ENCODE data around the gene SMURF1.

Gene SMURF1

DNA sequence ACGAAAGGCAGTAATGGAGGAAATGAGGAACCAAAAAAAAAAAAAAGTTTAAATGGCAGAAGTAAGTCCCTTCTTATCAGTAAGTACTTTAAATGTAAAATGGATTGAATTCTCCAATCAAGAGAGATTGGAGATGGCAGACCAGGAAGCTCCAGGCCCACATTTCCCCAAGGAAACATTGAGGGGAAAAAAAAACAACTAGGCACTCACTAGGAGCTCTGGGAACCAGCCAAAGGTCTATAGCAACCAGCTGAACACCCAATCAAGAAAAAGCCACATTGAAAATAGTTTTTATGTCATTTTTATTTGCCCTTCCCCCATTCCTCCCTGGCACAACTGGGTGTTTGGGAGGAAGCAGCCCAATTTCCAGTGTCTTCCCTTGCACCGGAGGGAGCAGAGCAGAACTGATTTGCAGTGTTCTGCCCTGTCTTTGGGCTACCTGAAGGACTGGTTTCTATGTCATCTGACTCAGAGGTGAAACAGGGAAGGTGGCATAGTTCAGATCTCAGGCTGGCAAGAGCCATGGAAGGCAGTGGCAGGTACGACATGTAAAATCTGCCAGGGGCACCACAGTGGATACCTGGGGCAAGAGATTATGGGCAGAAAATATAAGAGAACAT is 121.9 kb downstream of the SMURF1 start:
- DNase-seq = no peak

DNA sequence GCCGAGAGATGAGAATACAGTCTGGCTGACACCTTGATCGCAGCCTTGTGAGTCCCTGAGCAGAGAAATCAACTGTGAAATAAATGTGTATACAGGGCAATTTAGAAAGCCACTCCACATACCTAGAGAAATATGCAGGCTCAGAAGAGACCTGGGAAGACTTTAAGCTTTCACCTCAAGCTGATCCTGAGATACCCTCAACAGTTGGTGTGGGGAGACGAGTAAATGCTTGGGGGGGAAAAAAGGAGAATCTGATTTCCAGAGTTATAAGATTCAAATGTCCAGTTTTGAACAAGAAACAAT is 123.5 kb downstream of the SMURF1 start:
- no peak for DNase-seq

- DNase-seq = no peak
Observed at GRCh38 chr7:99019523-99020412, 124.1 kb downstream of the SMURF1 start.

DNA sequence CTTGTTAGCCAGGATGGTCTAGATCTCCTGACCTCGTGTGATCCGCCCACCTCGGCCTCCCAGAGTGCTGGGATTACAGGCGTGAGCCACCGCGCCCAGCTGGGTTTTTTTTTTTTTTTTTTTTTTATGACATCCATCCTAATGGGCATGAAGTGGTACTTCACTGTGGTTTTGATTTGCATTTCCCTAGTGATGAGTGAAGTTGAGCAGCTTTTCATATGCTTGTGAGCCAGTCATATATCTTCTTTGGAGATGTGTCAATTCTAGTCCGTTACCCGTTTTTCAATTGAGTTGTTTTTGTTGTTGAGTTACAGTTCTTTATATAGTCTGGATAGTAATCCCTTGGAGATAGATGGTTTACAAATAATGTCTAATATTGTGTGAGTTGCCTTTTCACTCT is 127.7 kb downstream of the SMURF1 start:
- no peak for DNase-seq

DNA sequence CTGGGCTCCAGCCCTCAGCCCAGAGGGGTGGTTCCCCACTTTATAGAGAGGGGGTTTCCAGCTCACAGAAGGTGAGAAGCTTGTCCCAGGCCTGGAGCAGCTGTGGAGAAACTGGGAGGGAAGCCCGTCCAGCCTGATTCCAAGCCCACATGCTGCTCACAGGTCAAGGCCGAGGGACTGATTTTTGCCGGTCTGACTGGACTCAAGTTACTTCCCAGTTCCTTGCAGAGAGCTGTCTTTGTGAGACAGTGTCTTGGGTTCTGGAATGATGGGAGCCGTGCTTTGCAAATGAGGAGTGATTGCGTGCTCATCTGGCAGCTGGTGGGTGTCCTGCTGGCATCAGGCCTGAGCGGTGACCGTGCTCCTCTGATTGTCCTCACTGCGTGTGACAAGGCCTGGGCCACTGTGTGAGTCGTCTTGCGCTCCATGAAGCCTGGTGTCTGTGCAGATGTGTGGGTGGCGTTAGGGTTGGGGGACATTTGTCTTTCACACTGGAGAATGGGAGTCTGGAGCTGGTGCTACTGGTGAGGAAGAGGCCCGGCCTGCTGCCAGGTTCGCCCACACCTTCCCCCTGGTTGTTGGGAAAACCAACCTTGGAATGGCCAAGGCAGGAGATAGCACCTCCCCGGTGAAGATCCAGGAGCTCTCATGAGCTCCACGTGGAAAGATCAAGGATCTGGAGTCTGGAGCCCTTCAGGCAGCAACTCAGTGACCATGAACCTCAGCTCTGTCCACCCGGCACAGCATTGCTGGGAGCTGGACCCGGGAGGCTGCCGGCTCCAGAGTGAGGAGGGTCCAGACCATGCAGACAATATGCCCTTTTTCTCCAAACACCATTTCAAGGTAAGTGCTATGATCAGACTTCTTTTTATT is 129.6 kb downstream of the SMURF1 start:
- DNase-seq = no peak

GRCh38 chr7:99013266-99014112 is 130.4 kb downstream of the SMURF1 start:
- no peak for DNase-seq

GRCh38 chr7:99012722-99013121 is 131.2 kb downstream of the SMURF1 start:
- no peak for DNase-seq

GRCh38 chr7:99011706-99012404 is 132.1 kb downstream of the SMURF1 start:
- no peak for DNase-seq

GRCh38 chr7:99011341-99011705 is 132.6 kb downstream of the SMURF1 start:
- DNase-seq = no peak

DNA sequence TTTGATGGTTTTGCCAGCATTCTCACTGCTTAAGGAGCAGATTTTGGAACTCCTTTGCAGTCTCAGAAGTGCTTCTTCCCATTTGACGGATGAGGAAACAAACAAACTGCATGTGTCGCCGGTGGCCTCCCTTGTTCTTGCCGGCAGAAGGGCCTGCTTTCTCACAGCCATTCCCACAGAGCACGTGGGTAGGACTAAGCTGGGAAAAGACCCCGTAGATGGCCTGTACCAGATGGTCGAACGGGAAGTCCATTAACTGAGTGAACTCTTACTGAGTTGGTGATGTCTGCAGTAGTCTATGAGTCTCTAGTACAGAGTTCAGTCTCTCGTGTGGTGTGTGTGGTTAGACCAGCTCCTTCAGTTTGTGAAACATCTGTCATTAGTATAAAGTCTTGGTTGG is 133.6 kb downstream of the SMURF1 start:
- no peak for DNase-seq

DNA sequence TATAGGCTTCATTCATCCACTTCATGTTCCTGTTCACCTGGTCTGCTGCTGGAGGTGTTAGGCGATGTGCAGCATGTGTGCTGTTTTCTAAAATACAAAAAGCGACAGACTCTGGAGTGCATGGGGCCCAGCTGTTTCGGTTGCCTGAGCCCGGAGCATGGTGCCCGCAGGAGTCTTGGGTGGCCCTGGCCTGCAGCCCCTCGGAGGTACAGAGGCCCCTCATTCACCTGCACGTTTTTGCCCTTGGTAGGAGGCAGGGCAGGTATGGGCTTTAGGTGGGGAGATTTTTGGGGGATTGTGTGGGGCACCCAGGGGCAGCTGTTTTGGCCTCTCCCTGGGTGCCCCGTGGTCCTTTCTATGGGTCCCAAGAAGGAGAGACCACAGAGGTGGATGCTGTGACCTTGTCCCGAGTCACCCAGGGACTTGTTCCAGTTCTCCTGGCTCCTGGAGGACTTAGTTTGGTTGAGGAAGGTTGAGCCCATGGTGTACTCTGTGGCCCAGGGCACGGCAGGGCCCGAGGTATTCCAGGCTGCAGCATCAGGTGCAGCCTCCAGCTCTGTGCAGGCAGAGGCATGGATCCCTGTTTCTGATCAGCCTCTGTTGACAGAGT is 134.9 kb downstream of the SMURF1 start:
- DNase-seq = no peak

DNA sequence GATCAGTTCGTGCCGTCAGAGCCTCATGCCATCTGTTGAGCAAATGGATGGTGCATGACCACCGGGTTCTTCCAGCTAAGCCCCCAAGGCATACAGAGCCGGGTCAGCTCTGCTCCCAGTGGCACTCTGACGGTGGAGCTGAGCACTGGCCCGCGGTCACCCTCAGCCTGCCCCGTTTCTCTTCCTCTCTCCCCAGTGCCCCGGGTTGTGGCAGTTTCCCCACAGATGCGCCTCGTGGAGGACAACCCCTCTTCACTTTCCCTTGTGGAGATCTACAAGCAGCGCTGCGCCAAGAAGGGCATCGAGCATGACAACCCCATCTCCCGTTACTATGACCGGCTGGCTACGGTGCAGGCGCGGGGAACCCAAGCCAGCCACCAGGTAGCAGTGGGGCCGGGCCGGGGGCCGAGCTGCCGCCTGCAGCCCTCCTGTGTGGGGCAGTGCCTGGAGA is 135.7 kb downstream of the SMURF1 start:
- no peak for DNase-seq

DNA sequence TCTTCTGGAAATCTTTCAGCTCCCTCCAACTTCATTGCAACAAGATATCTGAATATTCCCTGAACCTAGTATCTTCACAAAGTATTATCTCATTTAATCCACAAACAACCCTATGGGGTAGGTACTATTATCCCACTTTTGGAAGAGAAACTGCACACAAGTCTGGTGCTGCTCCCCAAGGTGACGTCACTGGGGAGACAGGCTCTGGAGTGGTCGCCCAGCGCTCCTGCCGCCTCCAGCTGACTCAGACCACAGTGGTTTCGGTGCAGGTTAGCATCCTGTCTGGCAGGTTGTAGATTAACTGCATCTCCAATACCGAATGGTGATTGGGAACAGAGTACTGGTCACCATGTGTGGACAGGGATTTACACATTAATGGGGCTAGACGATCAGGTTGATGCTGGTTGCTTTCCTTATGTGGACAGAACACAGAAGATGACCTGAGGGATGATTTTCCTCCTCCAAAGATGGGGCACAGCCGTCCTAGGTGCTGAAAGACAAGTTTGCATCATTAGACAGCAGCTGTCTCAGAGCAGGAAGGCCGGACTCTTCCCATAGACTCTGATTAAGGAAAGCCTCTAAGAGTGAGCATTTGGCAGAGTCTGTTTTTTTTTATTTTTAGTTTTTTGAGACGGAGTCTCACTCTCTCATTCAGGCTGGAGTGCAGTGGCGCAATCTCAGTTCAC is 137.0 kb downstream of the SMURF1 start:
- no peak for DNase-seq

DNA sequence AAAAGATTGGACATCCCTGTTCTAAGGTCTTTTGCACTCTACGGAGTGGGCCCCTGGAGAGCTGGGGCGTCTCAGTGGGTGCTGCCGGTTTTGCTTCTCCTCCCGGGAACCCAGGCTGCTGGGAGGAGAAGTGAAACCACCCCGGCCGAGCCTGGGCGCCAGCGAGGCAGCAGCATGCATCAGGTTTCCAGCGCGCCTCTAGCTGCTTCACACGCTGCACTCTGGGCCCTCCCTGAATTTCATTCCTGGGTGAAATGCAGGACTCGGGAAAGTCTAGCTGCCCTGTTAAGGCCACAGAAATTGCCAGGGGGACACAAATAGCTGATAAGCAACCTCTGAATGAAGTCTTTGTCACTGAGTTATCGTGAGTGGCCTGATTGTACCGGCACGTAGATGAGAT is 138.1 kb downstream of the SMURF1 start:
- DNase-seq = no peak

- no peak for DNase-seq
Observed at GRCh38 chr7:99004781-99005500, 139.0 kb downstream of the SMURF1 start.

DNA sequence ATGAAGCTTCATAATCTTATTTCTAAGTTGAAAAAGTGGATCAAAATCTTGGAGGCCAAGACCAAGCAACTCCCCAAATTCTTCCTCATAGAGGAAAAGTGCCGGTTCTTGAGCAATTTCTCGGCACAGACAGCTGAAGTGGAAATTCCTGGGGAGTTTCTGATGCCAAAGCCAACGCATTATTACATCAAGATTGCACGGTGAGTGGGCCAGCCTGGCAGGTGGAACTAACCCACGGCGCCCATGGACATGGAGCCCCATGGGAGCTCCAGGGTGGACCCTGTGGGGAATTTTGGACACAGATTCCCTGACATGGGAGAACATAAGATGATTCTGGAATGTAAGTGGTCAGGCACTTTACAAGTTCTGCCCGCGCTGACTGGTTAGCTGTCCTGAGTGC is 139.7 kb downstream of the SMURF1 start:
- no peak for DNase-seq

DNA sequence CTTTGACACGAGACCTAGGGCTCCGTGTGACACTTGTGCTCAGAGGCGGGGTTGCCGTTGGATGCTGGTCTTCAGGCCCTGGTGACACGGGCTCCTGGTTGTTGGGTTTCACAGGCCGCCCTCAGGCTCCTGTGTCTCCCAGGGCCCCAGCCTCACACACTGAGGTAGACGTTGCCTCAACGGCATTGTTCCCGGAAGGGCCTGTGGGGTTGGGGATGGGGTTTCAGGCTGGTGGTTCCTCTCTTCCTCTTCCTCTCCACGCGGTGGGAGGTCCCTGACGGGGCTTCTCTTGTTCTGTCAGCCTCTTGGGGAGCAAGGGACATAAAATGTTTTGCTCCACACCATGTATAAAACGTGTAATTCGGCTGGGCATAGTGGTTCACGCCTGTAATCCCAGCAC is 140.5 kb downstream of the SMURF1 start:
- no peak for DNase-seq

- DNase-seq = no peak
Observed at GRCh38 chr7:99002827-99003212, 141.1 kb downstream of the SMURF1 start.

DNA sequence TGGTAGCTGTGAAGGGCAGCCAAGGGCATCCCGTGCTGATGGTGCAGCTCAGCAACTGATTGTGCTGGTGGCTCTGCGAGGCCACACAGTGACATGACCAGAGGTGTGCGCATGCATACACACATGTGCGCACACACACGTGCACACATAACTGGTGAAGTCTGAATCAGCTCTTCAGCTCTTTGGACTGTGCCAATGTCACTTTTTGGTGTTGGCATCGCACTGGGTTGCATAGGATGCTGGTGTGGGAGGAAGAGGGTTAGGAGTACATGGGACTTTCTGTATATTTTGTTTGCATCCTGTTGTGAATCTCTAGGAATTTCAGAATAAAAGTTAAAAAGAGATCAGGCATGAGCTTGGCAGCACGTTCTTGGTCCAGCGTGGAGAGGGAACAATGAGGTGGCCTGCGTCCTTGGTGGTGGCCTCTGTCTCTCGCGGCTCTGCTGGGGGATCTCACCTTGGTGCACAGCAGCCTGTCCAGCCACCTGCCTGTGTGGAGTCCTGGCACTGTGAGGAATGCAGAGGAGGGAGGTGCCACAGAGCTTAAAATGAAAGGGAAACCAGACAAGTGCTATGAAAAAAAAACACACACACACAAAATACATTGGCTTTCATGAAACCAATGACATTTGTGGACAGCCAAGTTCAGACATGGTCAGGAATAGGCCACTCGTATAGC is 141.6 kb downstream of the SMURF1 start:
- no peak for DNase-seq

Measured in NCI-H2227 treated with DMSO at 0.1 percent for 48 hours (cell line).